GM23338 (cell line): ENCODE results near the gene GRID1. TPM values are rescaled to one million over a fixed set of nuclear protein-coding genes. Genes with fewer than 3 reads are reported as not detected.

Source experiments
- ATAC-seq: fragments of 200-7000 bp; cut with Tn5 transposase; 3 replicates; pipeline ENCODE4 v1.9.1; 2020
- DNase-seq: peaks from one replicate; pipeline ENCODE4 v3.0.0-alpha.2; 2015; ENCODE audit warnings: low spot score
- H2AFZ ChIP-seq: fragments of 200-600 bp; sonication (generic); 2 replicates; pipeline ENCODE4 v1.8.0; 2016; ENCODE audit warnings: antibody characterized with exemption, mild to moderate bottlenecking, moderate library complexity
- H3F3A ChIP-seq: fragments of 200-600 bp; sonication (generic); replicated peaks from 2 replicates; pipeline ENCODE4 v1.8.0; 2017; ENCODE audit warnings: antibody characterized with exemption, mixed run types, low read depth
- H3K27ac ChIP-seq: fragments of 200-600 bp; sonication (generic); 2 replicates; pipeline ENCODE4 v1.6.1; 2016; ENCODE audit warnings: low read depth
- H3K27me3 ChIP-seq: fragments of 200-600 bp; sonication (generic); 2 replicates; pipeline ENCODE4 v1.8.0; 2016; ENCODE audit warnings: mild to moderate bottlenecking, mixed run types, moderate library complexity; ENCODE audit not compliant: insufficient read depth
- H3K36me3 ChIP-seq: fragments of 200-600 bp; sonication (generic); 2 replicates; pipeline ENCODE4 v1.8.0; 2016; ENCODE audit warnings: mild to moderate bottlenecking; ENCODE audit not compliant: insufficient read depth
- H3K4me1 ChIP-seq: fragments of 200-600 bp; sonication (generic); 2 replicates; pipeline ENCODE4 v1.8.0; 2016; ENCODE audit warnings: mild to moderate bottlenecking, moderate library complexity; ENCODE audit not compliant: insufficient read depth
- H3K4me2 ChIP-seq: fragments of 200-600 bp; sonication (generic); 2 replicates; pipeline ENCODE4 v1.7.1; 2017; ENCODE audit warnings: mixed run types
- H3K4me3 ChIP-seq: fragments of 200-600 bp; sonication (generic); 2 replicates; pipeline ENCODE4 v1.6.1; 2016; ENCODE audit warnings: mixed run types
- H3K79me2 ChIP-seq: fragments of 200-600 bp; sonication (generic); replicated peaks from 2 replicates; pipeline ENCODE4 v1.8.0; 2017; ENCODE audit warnings: mild to moderate bottlenecking; ENCODE audit not compliant: insufficient read depth
- H3K9me2 ChIP-seq: fragments of 200-600 bp; sonication (generic); 2 replicates; pipeline ENCODE4 v1.8.0; 2017; ENCODE audit not compliant: insufficient read depth
- H4K20me1 ChIP-seq: fragments of 200-600 bp; sonication (generic); replicated peaks from 2 replicates; pipeline ENCODE4 v1.8.0; 2017; ENCODE audit warnings: mild to moderate bottlenecking; ENCODE audit not compliant: insufficient read depth
- H3K27ac Mint-ChIP-seq: 2 replicates; pipeline ENCODE4 v1.8.0; 2020; ENCODE audit warnings: inconsistent platforms, mild to moderate bottlenecking, moderate library complexity, mixed read lengths
- H3K27me3 Mint-ChIP-seq: 3 replicates; pipeline ENCODE4 v1.8.0; 2022; ENCODE audit warnings: low read depth, mild to moderate bottlenecking, moderate library complexity, mixed read lengths, inconsistent platforms; ENCODE audit not compliant: insufficient read depth, poor library complexity
- H3K36me3 Mint-ChIP-seq: 3 replicates; pipeline ENCODE4 v1.8.0; 2021; ENCODE audit warnings: low read depth, mild to moderate bottlenecking, inconsistent platforms, moderate library complexity, mixed read lengths
- H3K4me1 Mint-ChIP-seq: 3 replicates; pipeline ENCODE4 v1.8.0; 2020; ENCODE audit warnings: mild to moderate bottlenecking, inconsistent platforms, mixed read lengths
- H3K4me3 Mint-ChIP-seq: 3 replicates; pipeline ENCODE4 v1.8.0; 2021; ENCODE audit warnings: moderate library complexity, mild to moderate bottlenecking, inconsistent platforms, mixed read lengths
- H3K9me3 Mint-ChIP-seq: 3 replicates; pipeline ENCODE4 v1.8.0; 2020; ENCODE audit warnings: moderate library complexity, mild to moderate bottlenecking, inconsistent platforms, mixed read lengths
- CREB1 ChIP-seq: fragments of 250-450 bp; sonication (Bioruptor Pico); IDR thresholded peaks from 2 replicates; pipeline ENCODE4 v1.5.0; 2020; ENCODE audit warnings: low read depth, mild to moderate bottlenecking, moderate library complexity
- ETS1 ChIP-seq: IDR thresholded peaks from 2 replicates; pipeline ENCODE4 v1.6.1; 2016; ENCODE audit warnings: antibody characterized with exemption
- EZH2 ChIP-seq: fragments of 200-600 bp; sonication (generic); IDR thresholded peaks from one replicate; pipeline ENCODE4 v1.8.0; 2017; ENCODE audit warnings: antibody characterized with exemption, mild to moderate bottlenecking, low read depth; ENCODE audit not compliant: unreplicated experiment
- EZH2phosphoT487 ChIP-seq: fragments of 200-600 bp; sonication (generic); IDR thresholded peaks from one replicate; pipeline ENCODE4 v1.8.1; 2018; ENCODE audit warnings: antibody characterized with exemption; ENCODE audit not compliant: unreplicated experiment
- JUNB ChIP-seq: IDR thresholded peaks from one replicate; pipeline ENCODE4 v1.6.1; 2016; ENCODE audit warnings: antibody characterized with exemption; ENCODE audit not compliant: unreplicated experiment
- NANOG ChIP-seq: IDR thresholded peaks from 2 replicates; pipeline ENCODE4 v1.6.1; 2016; ENCODE audit warnings: antibody characterized with exemption, borderline replicate concordance
- POLR2AphosphoS5 ChIP-seq: IDR thresholded peaks from 2 replicates; pipeline ENCODE4 v1.6.1; 2016; ENCODE audit warnings: antibody characterized with exemption, low read depth
- STAT1 ChIP-seq: IDR thresholded peaks from one replicate; pipeline ENCODE4 v1.6.1; 2016; ENCODE audit warnings: antibody characterized with exemption; ENCODE audit not compliant: unreplicated experiment
- ZNF114 ChIP-seq: fragments of 250-450 bp; sonication (Bioruptor Pico); IDR thresholded peaks from 2 replicates; pipeline ENCODE4 v1.5.0; 2020; ENCODE audit warnings: mild to moderate bottlenecking, moderate library complexity
- ZNF331 ChIP-seq: fragments of 250-450 bp; sonication (Bioruptor Pico); IDR thresholded peaks from 2 replicates; pipeline ENCODE4 v1.5.0; 2020; ENCODE audit warnings: low read depth, mild to moderate bottlenecking, moderate library complexity
- polyA plus RNA-seq: library from polyadenylated mRNA; unstranded; fragments of >200 nt; fragmentation: Nextera tagmentation; extraction: Ambion mirVana; gene quantifications from 2 replicates; pipeline ENCODE4 v1.2.1, GENCODE V29; 2016
- total RNA-seq: library from RNA; depleted of rRNA; stranded (reverse); fragments of >200 nt; shearing (Covaris generic); gene quantifications from 2 replicates; pipeline ENCODE4 v1.2.3, GENCODE V29; 2014
- TF ChIP-seq, protein P1 (sequence below), 2 experiments: fragments of 200-600 bp in 1 of 2; sonication (generic) in 1 of 2; conservative IDR thresholded peaks; 2 replicates each; pipeline versions ENCODE4 v1.5.1 to v1.6.1; 2016 to 2017; ENCODE audit warnings: antibody characterized with exemption in 2 of 2, low read depth in 2 of 2, mild to moderate bottlenecking in 2 of 2, moderate library complexity in 1 of 2
- TF ChIP-seq, protein P2 (sequence below): IDR thresholded peaks from one replicate; pipeline ENCODE4 v1.6.1; 2018; ENCODE audit warnings: antibody characterized with exemption; ENCODE audit not compliant: unreplicated experiment
- TF ChIP-seq, protein P3 (sequence below): fragments of 250-450 bp; sonication (Bioruptor Pico); IDR thresholded peaks from 2 replicates; pipeline ENCODE4 v1.5.0; 2020; ENCODE audit warnings: mild to moderate bottlenecking, moderate library complexity

Gene GRID1
- total and polyA plus RNA-seq, 2 experiments from 2014 or later, result 0.14 to 0.15 TPM

- H3K27me3 ChIP-seq, result peaks cover 9% of the 10 kb centered on the region; the same call in 1 of the 2 replicates
- no peak overlapping the region for H3K4me2 ChIP-seq
- H3F3A ChIP-seq, result no peaks in the 10 kb centered on the region
- H3K9me2 ChIP-seq, result no peaks in the 10 kb centered on the region
- ATAC-seq, result no peak
- H3K79me2 ChIP-seq, result no peaks in the 10 kb centered on the region
- Mint-ChIP-seq H3K36me3 (no peaks in the 10 kb centered on the region), H3K4me1 (peaks cover 18% of the 10 kb centered on the region), H3K9me3 (no peaks in the 10 kb centered on the region; the same call in 2 of the 3 replicates), H3K27ac (no peak overlapping the region), H3K27me3 (peaks cover 10% of the 10 kb centered on the region), H3K4me3 (no peak overlapping the region)
- H3K27ac ChIP-seq, result no peak overlapping the region
- no peak overlapping the region for H2AFZ ChIP-seq
- H3K36me3 ChIP-seq, result no peaks in the 10 kb centered on the region
- H4K20me1 ChIP-seq, result no peaks in the 10 kb centered on the region
- no peak for DNase-seq
- H3K4me3 ChIP-seq, result no peak overlapping the region
- peaks cover 9% of the 10 kb centered on the region; the same call in 1 of the 2 replicates for H3K4me1 ChIP-seq
- TF ChIP-seq JUNB, result no peak
- TF ChIP-seq ETS1, result no peak
- TF ChIP-seq ZNF114 (CRISPR knock-in tag), result no peak
- TF ChIP-seq EZH2phosphoT487, result no peak
- no peak for TF ChIP-seq STAT1
- TF ChIP-seq CREB1 (CRISPR knock-in tag), result no peak
- TF ChIP-seq, protein P1, sequence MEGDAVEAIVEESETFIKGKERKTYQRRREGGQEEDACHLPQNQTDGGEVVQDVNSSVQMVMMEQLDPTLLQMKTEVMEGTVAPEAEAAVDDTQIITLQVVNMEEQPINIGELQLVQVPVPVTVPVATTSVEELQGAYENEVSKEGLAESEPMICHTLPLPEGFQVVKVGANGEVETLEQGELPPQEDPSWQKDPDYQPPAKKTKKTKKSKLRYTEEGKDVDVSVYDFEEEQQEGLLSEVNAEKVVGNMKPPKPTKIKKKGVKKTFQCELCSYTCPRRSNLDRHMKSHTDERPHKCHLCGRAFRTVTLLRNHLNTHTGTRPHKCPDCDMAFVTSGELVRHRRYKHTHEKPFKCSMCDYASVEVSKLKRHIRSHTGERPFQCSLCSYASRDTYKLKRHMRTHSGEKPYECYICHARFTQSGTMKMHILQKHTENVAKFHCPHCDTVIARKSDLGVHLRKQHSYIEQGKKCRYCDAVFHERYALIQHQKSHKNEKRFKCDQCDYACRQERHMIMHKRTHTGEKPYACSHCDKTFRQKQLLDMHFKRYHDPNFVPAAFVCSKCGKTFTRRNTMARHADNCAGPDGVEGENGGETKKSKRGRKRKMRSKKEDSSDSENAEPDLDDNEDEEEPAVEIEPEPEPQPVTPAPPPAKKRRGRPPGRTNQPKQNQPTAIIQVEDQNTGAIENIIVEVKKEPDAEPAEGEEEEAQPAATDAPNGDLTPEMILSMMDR (conservative IDR thresholded peaks at IDR 0.05; ENCODE audit: low read depth in 2 of 2), result no peak
- no peak for TF ChIP-seq NANOG
- TF ChIP-seq, protein P2, sequence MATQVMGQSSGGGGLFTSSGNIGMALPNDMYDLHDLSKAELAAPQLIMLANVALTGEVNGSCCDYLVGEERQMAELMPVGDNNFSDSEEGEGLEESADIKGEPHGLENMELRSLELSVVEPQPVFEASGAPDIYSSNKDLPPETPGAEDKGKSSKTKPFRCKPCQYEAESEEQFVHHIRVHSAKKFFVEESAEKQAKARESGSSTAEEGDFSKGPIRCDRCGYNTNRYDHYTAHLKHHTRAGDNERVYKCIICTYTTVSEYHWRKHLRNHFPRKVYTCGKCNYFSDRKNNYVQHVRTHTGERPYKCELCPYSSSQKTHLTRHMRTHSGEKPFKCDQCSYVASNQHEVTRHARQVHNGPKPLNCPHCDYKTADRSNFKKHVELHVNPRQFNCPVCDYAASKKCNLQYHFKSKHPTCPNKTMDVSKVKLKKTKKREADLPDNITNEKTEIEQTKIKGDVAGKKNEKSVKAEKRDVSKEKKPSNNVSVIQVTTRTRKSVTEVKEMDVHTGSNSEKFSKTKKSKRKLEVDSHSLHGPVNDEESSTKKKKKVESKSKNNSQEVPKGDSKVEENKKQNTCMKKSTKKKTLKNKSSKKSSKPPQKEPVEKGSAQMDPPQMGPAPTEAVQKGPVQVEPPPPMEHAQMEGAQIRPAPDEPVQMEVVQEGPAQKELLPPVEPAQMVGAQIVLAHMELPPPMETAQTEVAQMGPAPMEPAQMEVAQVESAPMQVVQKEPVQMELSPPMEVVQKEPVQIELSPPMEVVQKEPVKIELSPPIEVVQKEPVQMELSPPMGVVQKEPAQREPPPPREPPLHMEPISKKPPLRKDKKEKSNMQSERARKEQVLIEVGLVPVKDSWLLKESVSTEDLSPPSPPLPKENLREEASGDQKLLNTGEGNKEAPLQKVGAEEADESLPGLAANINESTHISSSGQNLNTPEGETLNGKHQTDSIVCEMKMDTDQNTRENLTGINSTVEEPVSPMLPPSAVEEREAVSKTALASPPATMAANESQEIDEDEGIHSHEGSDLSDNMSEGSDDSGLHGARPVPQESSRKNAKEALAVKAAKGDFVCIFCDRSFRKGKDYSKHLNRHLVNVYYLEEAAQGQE, result no peak
- no peak for TF ChIP-seq POLR2AphosphoS5
- no peak for TF ChIP-seq ZNF331 (CRISPR knock-in tag)
- TF ChIP-seq EZH2, result no peak
- TF ChIP-seq, protein P3, sequence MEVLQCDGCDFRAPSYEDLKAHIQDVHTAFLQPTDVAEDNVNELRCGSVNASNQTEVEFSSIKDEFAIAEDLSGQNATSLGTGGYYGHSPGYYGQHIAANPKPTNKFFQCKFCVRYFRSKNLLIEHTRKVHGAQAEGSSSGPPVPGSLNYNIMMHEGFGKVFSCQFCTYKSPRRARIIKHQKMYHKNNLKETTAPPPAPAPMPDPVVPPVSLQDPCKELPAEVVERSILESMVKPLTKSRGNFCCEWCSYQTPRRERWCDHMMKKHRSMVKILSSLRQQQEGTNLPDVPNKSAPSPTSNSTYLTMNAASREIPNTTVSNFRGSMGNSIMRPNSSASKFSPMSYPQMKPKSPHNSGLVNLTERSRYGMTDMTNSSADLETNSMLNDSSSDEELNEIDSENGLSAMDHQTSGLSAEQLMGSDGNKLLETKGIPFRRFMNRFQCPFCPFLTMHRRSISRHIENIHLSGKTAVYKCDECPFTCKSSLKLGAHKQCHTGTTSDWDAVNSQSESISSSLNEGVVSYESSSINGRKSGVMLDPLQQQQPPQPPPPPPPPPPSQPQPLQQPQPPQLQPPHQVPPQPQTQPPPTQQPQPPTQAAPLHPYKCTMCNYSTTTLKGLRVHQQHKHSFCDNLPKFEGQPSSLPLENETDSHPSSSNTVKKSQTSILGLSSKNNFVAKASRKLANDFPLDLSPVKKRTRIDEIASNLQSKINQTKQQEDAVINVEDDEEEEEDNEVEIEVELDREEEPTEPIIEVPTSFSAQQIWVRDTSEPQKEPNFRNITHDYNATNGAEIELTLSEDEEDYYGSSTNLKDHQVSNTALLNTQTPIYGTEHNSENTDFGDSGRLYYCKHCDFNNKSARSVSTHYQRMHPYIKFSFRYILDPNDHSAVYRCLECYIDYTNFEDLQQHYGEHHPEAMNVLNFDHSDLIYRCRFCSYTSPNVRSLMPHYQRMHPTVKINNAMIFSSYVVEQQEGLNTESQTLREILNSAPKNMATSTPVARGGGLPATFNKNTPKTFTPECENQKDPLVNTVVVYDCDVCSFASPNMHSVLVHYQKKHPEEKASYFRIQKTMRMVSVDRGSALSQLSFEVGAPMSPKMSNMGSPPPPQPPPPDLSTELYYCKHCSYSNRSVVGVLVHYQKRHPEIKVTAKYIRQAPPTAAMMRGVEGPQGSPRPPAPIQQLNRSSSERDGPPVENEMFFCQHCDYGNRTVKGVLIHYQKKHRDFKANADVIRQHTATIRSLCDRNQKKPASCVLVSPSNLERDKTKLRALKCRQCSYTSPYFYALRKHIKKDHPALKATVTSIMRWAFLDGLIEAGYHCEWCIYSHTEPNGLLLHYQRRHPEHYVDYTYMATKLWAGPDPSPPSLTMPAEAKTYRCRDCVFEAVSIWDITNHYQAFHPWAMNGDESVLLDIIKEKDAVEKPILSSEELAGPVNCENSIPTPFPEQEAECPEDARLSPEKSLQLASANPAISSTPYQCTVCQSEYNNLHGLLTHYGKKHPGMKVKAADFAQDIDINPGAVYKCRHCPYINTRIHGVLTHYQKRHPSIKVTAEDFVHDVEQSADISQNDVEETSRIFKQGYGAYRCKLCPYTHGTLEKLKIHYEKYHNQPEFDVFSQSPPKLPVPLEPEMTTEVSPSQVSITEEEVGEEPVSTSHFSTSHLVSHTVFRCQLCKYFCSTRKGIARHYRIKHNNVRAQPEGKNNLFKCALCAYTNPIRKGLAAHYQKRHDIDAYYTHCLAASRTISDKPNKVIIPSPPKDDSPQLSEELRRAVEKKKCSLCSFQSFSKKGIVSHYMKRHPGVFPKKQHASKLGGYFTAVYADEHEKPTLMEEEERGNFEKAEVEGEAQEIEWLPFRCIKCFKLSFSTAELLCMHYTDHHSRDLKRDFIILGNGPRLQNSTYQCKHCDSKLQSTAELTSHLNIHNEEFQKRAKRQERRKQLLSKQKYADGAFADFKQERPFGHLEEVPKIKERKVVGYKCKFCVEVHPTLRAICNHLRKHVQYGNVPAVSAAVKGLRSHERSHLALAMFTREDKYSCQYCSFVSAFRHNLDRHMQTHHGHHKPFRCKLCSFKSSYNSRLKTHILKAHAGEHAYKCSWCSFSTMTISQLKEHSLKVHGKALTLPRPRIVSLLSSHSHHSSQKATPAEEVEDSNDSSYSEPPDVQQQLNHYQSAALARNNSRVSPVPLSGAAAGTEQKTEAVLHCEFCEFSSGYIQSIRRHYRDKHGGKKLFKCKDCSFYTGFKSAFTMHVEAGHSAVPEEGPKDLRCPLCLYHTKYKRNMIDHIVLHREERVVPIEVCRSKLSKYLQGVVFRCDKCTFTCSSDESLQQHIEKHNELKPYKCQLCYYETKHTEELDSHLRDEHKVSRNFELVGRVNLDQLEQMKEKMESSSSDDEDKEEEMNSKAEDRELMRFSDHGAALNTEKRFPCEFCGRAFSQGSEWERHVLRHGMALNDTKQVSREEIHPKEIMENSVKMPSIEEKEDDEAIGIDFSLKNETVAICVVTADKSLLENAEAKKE, result no peak
Observed at GRCh38 chr10:86260564-86260963, 106.0 kb downstream of the GRID1 start.
